HepG2 (cell line): ENCODE measurements around the gene HCRTR1. TPM values are rescaled to one million over a fixed set of nuclear protein-coding genes. Genes with fewer than 3 reads are reported as not detected.

Experiments used
- ATAC-seq: fragments of 200-7000 bp; cut with Tn5 transposase; 3 replicates; pipeline ENCODE4 v1.9.1; 2020; ENCODE audit warnings: mild to moderate bottlenecking, moderate library complexity
- BruUV-seq: library from RNA; stranded (reverse); fragments of 400-500 nt; replicated peaks from 2 replicates; lab custom pipeline; 2021; lab: Mats Ljungman, UMichigan
- CTCF ChIA-PET: fragments of 300-600 bp; formaldehyde crosslinking; extraction: SDS; loops from one replicate; lab custom pipeline; 2021; ENCODE audit warnings: low total read pairs, inconsistent platforms, low intra/inter-chr PET ratio; lab: Yijun Ruan, JAX
- POLR2A ChIA-PET: fragments of 350-600 bp; sonication (Branson Sonifier 250); formaldehyde crosslinking; loops from one replicate; lab custom pipeline; 2020; ENCODE audit warnings: antibody characterized with exemption, inconsistent platforms; lab: Yijun Ruan, JAX
- DNase-seq: peaks from one replicate; pipeline ENCODE4 v3.0.0-alpha.2; 2015; ENCODE audit warnings: low spot score
- FAIRE-seq: peaks from 3 replicates; lab custom pipeline; 2011; peaks lifted over from hg19 to GRCh38; lab: Jason Lieb, UNC
- H2AFZ ChIP-seq: one replicate; pipeline ENCODE4 v1.6.1; 2011; ENCODE audit warnings: low read length, inconsistent platforms
- H3K27ac ChIP-seq: fragments of 300-600 bp; 3 replicates; pipeline ENCODE4 v1.8.0; 2011; ENCODE audit warnings: mixed run types, mild to moderate bottlenecking, mixed read lengths, low read length, inconsistent platforms; ENCODE audit not compliant: insufficient read depth; ENCODE audit errors: extremely low read length
- H3K27me3 ChIP-seq, 2 experiments: fragments of 200-600 bp in 1 of 2; 2 replicates in 1 of 2; 3 replicates in 1 of 2; pipeline versions ENCODE4 v1.6.0 to v1.8.0; 2011; ENCODE audit warnings: low read length in 2 of 2, mild to moderate bottlenecking in 2 of 2, moderate library complexity in 2 of 2, inconsistent platforms in 1 of 2; ENCODE audit not compliant: insufficient read depth in 2 of 2, control insufficient read depth in 1 of 2
- H3K36me3 ChIP-seq, 2 experiments: fragments of 200-600 bp in 1 of 2; replicated peaks in 1 of 2; 2 replicates in 1 of 2; 3 replicates in 1 of 2; pipeline versions ENCODE4 v1.5.1 to v1.8.0; 2011; ENCODE audit warnings: low read length in 2 of 2, inconsistent platforms in 1 of 2; ENCODE audit not compliant: insufficient read depth in 2 of 2, control insufficient read depth in 1 of 2
- H3K4me1 ChIP-seq: 2 replicates; pipeline ENCODE4 v1.5.1; 2012; ENCODE audit warnings: low read length, inconsistent platforms; ENCODE audit not compliant: insufficient read depth
- H3K4me2 ChIP-seq: 2 replicates; pipeline ENCODE4 v1.6.0; 2011; ENCODE audit warnings: low read depth, low read length, inconsistent platforms
- H3K4me3 ChIP-seq, 3 experiments: fragments of 200-600 bp in 1 of 3; sonication (generic), shearing (Covaris generic) in 1 of 3; replicated peaks in 1 of 3; 2 replicates each; pipeline ENCODE4 v1.5.1; 2011 to 2016; ENCODE audit warnings: low read length in 3 of 3, inconsistent platforms in 2 of 3, low read depth in 2 of 3, mild to moderate bottlenecking in 2 of 3, control low read depth in 1 of 3, mixed read lengths in 1 of 3; ENCODE audit not compliant: insufficient read depth in 1 of 3
- H3K79me2 ChIP-seq: one replicate; pipeline ENCODE4 v1.6.1; 2011; ENCODE audit warnings: low read length, inconsistent platforms; ENCODE audit not compliant: insufficient read depth
- H3K9ac ChIP-seq: 2 replicates; pipeline ENCODE4 v1.6.0; 2011; ENCODE audit warnings: mild to moderate bottlenecking, low read depth, low read length, inconsistent platforms; ENCODE audit not compliant: insufficient read depth
- H3K9me3 ChIP-seq: 2 replicates; pipeline ENCODE4 v1.5.1; 2012; ENCODE audit warnings: mild to moderate bottlenecking, low read length
- H4K20me1 ChIP-seq: 2 replicates; pipeline ENCODE4 v1.6.0; 2011; ENCODE audit warnings: inconsistent platforms, mild to moderate bottlenecking, low read length, moderate library complexity; ENCODE audit not compliant: insufficient read depth
- BCL3 ChIP-seq: sonication (generic); formaldehyde crosslinking; IDR thresholded peaks from 2 replicates; pipeline ENCODE4 v1.5.1; 2020; ENCODE audit warnings: mild to moderate bottlenecking, missing genetic modification reagents, moderate library complexity
- BCL6 ChIP-seq: IDR thresholded peaks from 2 replicates; pipeline ENCODE4 v1.6.1; 2016; ENCODE audit warnings: missing genetic modification reagents, missing compliant biosample characterization
- E2F5 ChIP-seq: sonication (generic); formaldehyde crosslinking; conservative IDR thresholded peaks from 2 replicates; pipeline ENCODE4 v1.4.0; 2020; ENCODE audit warnings: missing genetic modification reagents
- GZF1 ChIP-seq: sonication (generic); formaldehyde crosslinking; IDR thresholded peaks from 2 replicates; pipeline ENCODE4 v1.5.1; 2020; ENCODE audit warnings: mild to moderate bottlenecking, missing genetic modification reagents
- HNF4A ChIP-seq: sonication (generic); formaldehyde crosslinking; IDR thresholded peaks from 2 replicates; pipeline ENCODE4 v1.4.0; 2020; ENCODE audit warnings: missing genetic modification reagents
- HOXA5 ChIP-seq: sonication (generic); formaldehyde crosslinking; IDR thresholded peaks from 2 replicates; pipeline ENCODE4 v1.4.0; 2020; ENCODE audit warnings: missing genetic modification reagents
- HOXA9 ChIP-seq: sonication (generic); formaldehyde crosslinking; IDR thresholded peaks from 2 replicates; pipeline ENCODE4 v1.8.1; 2022; ENCODE audit warnings: missing genetic modification reagents, mild to moderate bottlenecking, moderate library complexity, borderline replicate concordance
- KLF9 ChIP-seq: IDR thresholded peaks from 2 replicates; pipeline ENCODE4 v1.6.1; 2016; ENCODE audit warnings: low read depth
- PHB2 ChIP-seq: fragments of 450-650 bp; IDR thresholded peaks from 2 replicates; pipeline ENCODE4 v1.6.1; 2018; ENCODE audit not compliant: partially characterized antibody
- RNF2 ChIP-seq: fragments of 450-650 bp; conservative IDR thresholded peaks from 2 replicates; pipeline ENCODE4 v1.6.1; 2016; ENCODE audit warnings: low read depth
- RORA ChIP-seq: sonication (generic); formaldehyde crosslinking; IDR thresholded peaks from 2 replicates; pipeline ENCODE4 v1.5.0; 2020; ENCODE audit warnings: mild to moderate bottlenecking, missing genetic modification reagents, moderate library complexity
- U2AF1 ChIP-seq: fragments of 200-400 bp; formaldehyde crosslinking; optimal IDR thresholded peaks from 2 replicates; pipeline ENCODE3; 2017; ENCODE audit warnings: mild to moderate bottlenecking, low read depth, low read length
- XRCC5 ChIP-seq: fragments of 200-400 bp; formaldehyde crosslinking; optimal IDR thresholded peaks from 2 replicates; pipeline ENCODE3; 2017; ENCODE audit warnings: mild to moderate bottlenecking, low read length
- ZNF160 ChIP-seq: sonication (generic); formaldehyde crosslinking; IDR thresholded peaks from 2 replicates; pipeline ENCODE4 v1.8.0; 2022; ENCODE audit warnings: mild to moderate bottlenecking, inconsistent platforms, missing genetic modification reagents
- ZNF33A ChIP-seq: sonication (generic); formaldehyde crosslinking; IDR thresholded peaks from 2 replicates; pipeline ENCODE4 v1.5.1; 2020; ENCODE audit warnings: missing genetic modification reagents, mild to moderate bottlenecking, moderate library complexity, borderline replicate concordance
- ZNF766 ChIP-seq: sonication (generic); formaldehyde crosslinking; IDR thresholded peaks from 2 replicates; pipeline ENCODE4 v1.5.0; 2020; ENCODE audit warnings: missing genetic modification reagents, borderline replicate concordance
- ZXDC ChIP-seq: sonication (generic); formaldehyde crosslinking; IDR thresholded peaks from 2 replicates; pipeline ENCODE4 v1.5.0; 2020; ENCODE audit warnings: mild to moderate bottlenecking, missing genetic modification reagents
- WGBS: methylation state at CpG from one replicate; pipeline ENCODE4 v1.1.6; 2017; ENCODE audit warnings: low lambda C conversion rate; 5-methylcytosine and 5-hydroxymethylcytosine counted together
- in situ Hi-C: cut with HindIII; loops from 2 replicates; pipeline ENCODE4 v1.10.0; 2017; ENCODE audit warnings: low pct_unique_long_range_greater_than_20kb; ENCODE audit not compliant: extremely low pct_ligation_motif_present
- intact Hi-C: fragments of 100-400 bp; cut with micrococcal nuclease; formaldehyde crosslinking; loops from one replicate; pipeline ENCODE4 v1.10.0; 2022; ENCODE audit not compliant: unreplicated experiment
- polyA plus RNA-seq, 8 experiments: library from polyadenylated mRNA; depleted of rRNA in 3 of 8; stranded (reverse) in 7 of 8; unstranded in 1 of 8; fragments of >200 nt; fragmentation: Illumina TruSeq in 4 of 8; extraction: Trizol in 4 of 8; gene quantifications; 2 replicates each; pipeline versions ENCODE4 v1.2.1 to v1.2.3, GENCODE V29; 2011 to 2016; ENCODE audit warnings: low read depth in 4 of 8, missing spikeins in 1 of 8, mixed read lengths in 1 of 8; ENCODE audit not compliant: insufficient read depth in 1 of 8
- total RNA-seq, 5 experiments: library from RNA; depleted of rRNA; stranded (reverse); fragments of >200 nt; fragmentation: Illumina TruSeq; extraction: Trizol; gene quantifications; 2 replicates each; pipeline ENCODE4 v1.2.3, GENCODE V29; 2016; ENCODE audit warnings: low read depth in 1 of 5

HCRTR1 gene
- total and polyA plus RNA-seq, 2 of the 13 experiments (the other 11 are each of a cell fraction or from before 2014, with no cell fraction given): not detected

GRCh38 chr1:31621847-31622730, 4.6 kb downstream of the HCRTR1 start:
- no peak for ATAC-seq
- DNase-seq: no peak
- in situ Hi-C loops: no loop called here
- H3K9me3 ChIP-seq: no peaks in the 10 kb centered on the region
- no peaks in the 10 kb centered on the region for H3K36me3 ChIP-seq
- peaks cover 0 to 11% of the 10 kb centered on the region in 2 experiments; a peak in 3 of 5 replicates for H3K27me3 ChIP-seq
- intact Hi-C loops: no loop called here
- no TSS peak for BruUV-seq
- POLR2A ChIA-PET: no interaction called here
- H4K20me1 ChIP-seq: no peaks in the 10 kb centered on the region
- H3K79me2 ChIP-seq: no peaks in the 10 kb centered on the region
- no peak overlapping the region for H3K4me3 ChIP-seq
- CTCF ChIA-PET: no interaction called here
- no peaks in the 10 kb centered on the region for H3K4me1 ChIP-seq
- no peak overlapping the region for H3K27ac ChIP-seq
- no peak overlapping the region for H3K4me2 ChIP-seq
- H3K9ac ChIP-seq: no peak overlapping the region
- 45% methylated on average over 8 of the region's 15 CpGs for WGBS
- H2AFZ ChIP-seq: no peak overlapping the region
- FAIRE-seq: no peak
- no peak for TF ChIP-seq ZXDC (CRISPR knock-in tag)
- TF ChIP-seq ZNF33A (CRISPR knock-in tag): no peak
- no peak for TF ChIP-seq RNF2
- no peak for TF ChIP-seq RORA (CRISPR knock-in tag)
- TF ChIP-seq KLF9 (CRISPR knock-in tag): no peak
- TF ChIP-seq E2F5: no peak
- TF ChIP-seq XRCC5: no peak
- no peak for TF ChIP-seq HNF4A (CRISPR knock-in tag)
- no peak for TF ChIP-seq HOXA5 (CRISPR knock-in tag)
- TF ChIP-seq U2AF1: no peak
- no peak for TF ChIP-seq ZNF766 (CRISPR knock-in tag)
- TF ChIP-seq HOXA9 (CRISPR knock-in tag): no peak
- no peak for TF ChIP-seq BCL6 (CRISPR knock-in tag)
- no peak for TF ChIP-seq PHB2
- no peak for TF ChIP-seq GZF1 (CRISPR knock-in tag)
- TF ChIP-seq BCL3: no peak
- TF ChIP-seq ZNF160 (CRISPR knock-in tag): no peak
